ENCODE measurements around the gene GLDN. TPM values are rescaled to one million over a fixed set of nuclear protein-coding genes. Genes with fewer than 3 reads are reported as not detected.

The GLDN gene
- total and polyA plus RNA-seq, 10 of the 15 experiments (the other 5 are each of a cell fraction or from before 2014, with no cell fraction given) = 0.13 TPM; not detected in 9

DNA sequence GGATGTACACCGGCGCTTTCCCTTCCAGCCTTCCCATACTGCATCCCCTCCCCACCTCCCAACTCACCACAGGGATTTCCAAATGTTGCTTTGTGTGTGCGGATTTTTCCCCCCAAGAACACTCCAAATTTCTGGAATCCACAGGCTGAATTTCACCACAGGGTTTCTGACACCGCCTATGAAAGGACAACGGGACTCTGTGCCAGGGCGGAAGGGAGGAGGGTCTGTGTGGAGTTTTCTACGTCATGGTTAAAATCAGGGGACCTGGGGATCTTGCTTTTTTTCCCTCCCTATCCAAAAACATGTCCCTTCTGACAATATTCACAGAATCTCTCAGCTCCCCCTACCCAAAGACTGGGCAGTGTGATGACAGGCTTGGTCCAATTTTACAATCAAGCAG is 17.7 kb upstream of the GLDN start (continued):
- TF ChIP-seq IRF4 (IDR thresholded peaks at IDR 0.05; ENCODE audit: low read depth, low read length) (no peak), CHD2 (IDR thresholded peaks at IDR 0.05; ENCODE audit: borderline replicate concordance, low read depth, low read length) (no peak), ZNF24 (IDR thresholded peaks at IDR 0.05) (no peak), NFXL1 (IDR thresholded peaks at IDR 0.05; ENCODE audit: borderline replicate concordance) (no peak), EED (IDR thresholded peaks at IDR 0.05; ENCODE audit: low read depth) (no peak), BCL11A (IDR thresholded peaks at IDR 0.05; ENCODE audit: low read depth, low read length) (no peak), SMARCA5 (IDR thresholded peaks at IDR 0.05) (no peak), RUNX3 (IDR thresholded peaks at IDR 0.05; ENCODE audit: low read length) (no peak), BACH1 (IDR thresholded peaks at IDR 0.05; ENCODE audit: borderline replicate concordance) (no peak), MEF2B (IDR thresholded peaks at IDR 0.05; ENCODE audit: partially characterized antibody, poor library complexity, severe bottlenecking) (no peak)

DNA sequence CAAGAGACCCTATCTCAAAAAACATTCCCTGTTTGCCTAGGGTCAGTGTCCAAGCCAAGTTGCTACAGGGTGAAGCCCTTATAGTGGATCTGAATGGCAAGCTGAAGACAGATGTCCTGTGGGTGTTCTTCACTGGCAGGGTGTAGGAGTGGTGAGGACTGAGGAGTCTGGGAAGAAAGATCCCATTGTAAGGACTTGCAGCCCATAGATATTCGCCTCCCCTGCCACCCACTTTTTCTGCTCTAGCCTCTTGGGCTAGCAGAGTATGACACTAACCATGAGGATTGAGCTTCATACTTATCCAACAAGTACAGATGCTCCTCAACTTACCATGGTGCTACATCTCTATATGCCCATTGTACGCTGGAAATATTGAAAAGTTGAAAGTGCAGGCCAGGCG is 16.3 kb upstream of the GLDN start:
- Histone ChIP-seq H3K4me3 (no peak overlapping the region), H3K79me2 (ENCODE audit: control insufficient read depth, insufficient read depth, low read length) (no peaks in the 10 kb centered on the region), H4K20me1 (ENCODE audit: control insufficient read depth, insufficient read depth) (no peaks in the 10 kb centered on the region; the same call in 1 of the 2 replicates), H3K27ac (ENCODE audit: control insufficient read depth, insufficient read depth) (no peak overlapping the region), H3K4me1 (ENCODE audit: control insufficient read depth, insufficient read depth, low read length) (no peaks in the 10 kb centered on the region), H3K4me2 (ENCODE audit: control insufficient read depth, insufficient read depth) (no peak overlapping the region), H3K27me3 (replicated peaks in 1 of 2; ENCODE audit: control insufficient read depth in 2 of 2, insufficient read depth in 2 of 2, low read length in 1 of 2) (peaks cover 3 to 6% of the 10 kb centered on the region in 2 experiments; a peak in 3 of 4 replicates), H3K9me3 (replicated peaks; ENCODE audit: control insufficient read depth, insufficient read depth, low read length) (no peaks in the 10 kb centered on the region), H3K36me3 (ENCODE audit: control insufficient read depth in 2 of 2, insufficient read depth in 2 of 2, low read length in 1 of 2) (no peaks in the 10 kb centered on the region), H3K9ac (ENCODE audit: control insufficient read depth, insufficient read depth, low read length) (no peak overlapping the region), H2AFZ (ENCODE audit: control insufficient read depth, low read depth, low read length) (no peak overlapping the region)
- intact Hi-C loops (cut with micrococcal nuclease; ENCODE audit: unreplicated experiment) = no loop called here
- no peak for TF ChIP-seq TBL1XR1 (IDR thresholded peaks at IDR 0.05; ENCODE audit: low read depth, low read length)
- TF ChIP-seq CBFB (IDR thresholded peaks at IDR 0.05; ENCODE audit: low read depth) = no peak
- TF ChIP-seq ZBED1 (IDR thresholded peaks at IDR 0.05; ENCODE audit: borderline replicate concordance) = no peak
- SMC1A ChIA-PET (ENCODE audit: uncharacterized antibody, unreplicated experiment) = no interaction called here
- no peak for FAIRE-seq
- RAD21 ChIA-PET (ENCODE audit: unreplicated experiment) = no interaction called here
- ATAC-seq = no peak
- WGBS (ENCODE audit: insufficient coverage, insufficient replicate concordance, low lambda C conversion rate, missing lambda C conversion rate) = 61% methylated on average over 3 of the region's 3 CpGs
- POLR2A ChIA-PET = no interaction called here
- DNase-seq (ENCODE audit: low read depth, low spot score) = no peak
- in situ Hi-C loops (cut with MboI) = no loop called here
- CTCF ChIA-PET = interaction anchor here (0.7 to 1.7 kb wide), 2 partner anchors 44 to 174 kb away, joined by 3 to 5 read pairs; no protein-coding TSS in a partner anchor
- no TSS peak for BruUV-seq (replicated peaks)
